Panc1 (cell line): ENCODE measurements around the gene CLCN7. TPM values are rescaled to one million over a fixed set of nuclear protein-coding genes. Genes with fewer than 3 reads are reported as not detected.

Experiments
- ATAC-seq: fragments of 200-7000 bp; cut with Tn5 transposase; 2 replicates; pipeline ENCODE4 v1.9.1; 2020; ENCODE audit warnings: mild to moderate bottlenecking, moderate library complexity
- BruUV-seq: library from RNA; stranded (reverse); fragments of 400-500 nt; replicated peaks from 2 replicates; lab custom pipeline; 2021; lab: Mats Ljungman, UMichigan
- CTCF ChIA-PET: fragments of 300-600 bp; sonication (Branson Sonifier 250); formaldehyde crosslinking; loops from one replicate; lab custom pipeline; 2022; ENCODE audit warnings: antibody characterized with exemption; lab: Charles Lee
- POLR2A ChIA-PET: fragments of 300-600 bp; sonication (Branson Sonifier 250); formaldehyde crosslinking; loops from one replicate; lab custom pipeline; 2022; ENCODE audit warnings: antibody characterized with exemption; lab: Charles Lee
- DNase-seq: peaks from one replicate; pipeline ENCODE4 v3.0.0-alpha.2; 2010; ENCODE audit warnings: low read depth, low spot score
- H3K27ac ChIP-seq: 2 replicates; pipeline ENCODE4 v1.5.1; 2011; ENCODE audit warnings: mild to moderate bottlenecking, low read length, inconsistent platforms
- H3K27me3 ChIP-seq: fragments of 200-500 bp; sonication (Bioruptor generic); 2 replicates; pipeline ENCODE4 v1.6.0; 2014; ENCODE audit warnings: low read length, inconsistent platforms; ENCODE audit not compliant: control insufficient read depth, insufficient read depth
- H3K36me3 ChIP-seq: fragments of 200-500 bp; sonication (Bioruptor generic); 2 replicates; pipeline ENCODE4 v1.5.1; 2014; ENCODE audit warnings: inconsistent platforms, mild to moderate bottlenecking, low read length, moderate library complexity; ENCODE audit not compliant: control insufficient read depth, insufficient read depth
- H3K4me1 ChIP-seq: 2 replicates; pipeline ENCODE4 v1.5.1; 2011; ENCODE audit warnings: inconsistent platforms, mild to moderate bottlenecking, low read length, moderate library complexity; ENCODE audit not compliant: control insufficient read depth, insufficient read depth
- H3K4me3 ChIP-seq, 2 experiments: 2 replicates each; pipeline ENCODE4 v1.5.1; 2011 to 2012; ENCODE audit warnings: low read depth in 2 of 2, low read length in 2 of 2, mild to moderate bottlenecking in 2 of 2, inconsistent platforms in 1 of 2, moderate library complexity in 1 of 2
- H3K9me3 ChIP-seq: fragments of 200-500 bp; sonication (Bioruptor generic); 2 replicates; pipeline ENCODE4 v1.5.1; 2014; ENCODE audit warnings: low read depth, mild to moderate bottlenecking, inconsistent platforms, low read length, moderate library complexity; ENCODE audit not compliant: control insufficient read depth, insufficient read depth
- CTCF ChIP-seq: fragments of 450-650 bp; IDR thresholded peaks from 2 replicates; pipeline ENCODE4 v1.5.1; 2017; ENCODE audit warnings: mild to moderate bottlenecking
- POLR2AphosphoS5 ChIP-seq: IDR thresholded peaks from 2 replicates; pipeline ENCODE4 v1.6.1; 2012; ENCODE audit warnings: mild to moderate bottlenecking, low read depth, low read length, moderate library complexity
- REST ChIP-seq, 2 experiments: IDR thresholded peaks; 2 replicates each; pipeline ENCODE4 v1.6.1; 2011 to 2012; ENCODE audit warnings: low read depth in 2 of 2, control low read depth in 1 of 2, low read length in 1 of 2, mild to moderate bottlenecking in 1 of 2, moderate library complexity in 1 of 2; ENCODE audit not compliant: insufficient read depth in 1 of 2
- SIN3A ChIP-seq: IDR thresholded peaks from 2 replicates; pipeline ENCODE4 v1.6.1; 2012; ENCODE audit warnings: low read depth, mild to moderate bottlenecking, low read length, moderate library complexity, borderline replicate concordance; ENCODE audit not compliant: insufficient read depth
- TCF7L2 ChIP-seq: IDR thresholded peaks from 2 replicates; pipeline ENCODE4 v1.6.1; 2011; ENCODE audit warnings: mild to moderate bottlenecking, low read depth, low read length, inconsistent platforms
- in situ Hi-C: cut with HindIII; loops from 2 replicates; pipeline ENCODE4 v1.10.0; 2016; ENCODE audit warnings: low sequenced_read_pairs, low pct_unique_long_range_greater_than_20kb
- intact Hi-C: fragments of 100-400 bp; cut with micrococcal nuclease; formaldehyde crosslinking; loops from one replicate; pipeline ENCODE4 v1.10.0; 2022; ENCODE audit not compliant: unreplicated experiment
- total RNA-seq: library from RNA; stranded (reverse); gene quantifications from one replicate; pipeline ENCODE4 v1.2.1, GENCODE V29; 2021; ENCODE audit not compliant: unreplicated experiment

Gene CLCN7
- total RNA-seq, 1 experiment from 2014 or later, result 179 TPM

GRCh38 chr16:1453316-1453715, 21.5 kb downstream of the CLCN7 start:
- ATAC-seq, result no peak

GRCh38 chr16:1452530-1452929, 22.3 kb downstream of the CLCN7 start:
- CTCF ChIA-PET, result no interaction called here

More at GRCh38 chr16:1453316-1453715, 21.5 kb downstream of the CLCN7 start:
- no peak for TF ChIP-seq REST (IDR thresholded peaks at IDR 0.05; ENCODE audit: insufficient read depth in 1 of 2, low read depth in 2 of 2, low read length in 1 of 2)
- no peak for TF ChIP-seq POLR2AphosphoS5
- no peak for TF ChIP-seq TCF7L2
- Histone ChIP-seq H3K9me3 (no peaks in the 10 kb centered on the region), H3K4me3 (no peak overlapping the region), H3K27ac (no peak overlapping the region), H3K4me1 (no peaks in the 10 kb centered on the region), H3K36me3 (no peaks in the 10 kb centered on the region; the same call in 1 of the 2 replicates), H3K27me3 (no peaks in the 10 kb centered on the region)
- in situ Hi-C loops (no loop called here), intact Hi-C loops (no loop called here)
- no peak for DNase-seq
- BruUV-seq, result no TSS peak
- POLR2A ChIA-PET, result no interaction called here
- CTCF ChIA-PET, result no interaction called here

More at GRCh38 chr16:1452530-1452929, 22.3 kb downstream of the CLCN7 start:
- Histone ChIP-seq H3K36me3 (no peaks in the 10 kb centered on the region; the same call in 1 of the 2 replicates), H3K4me3 (no peak overlapping the region), H3K27ac (no peak overlapping the region), H3K9me3 (no peaks in the 10 kb centered on the region), H3K4me1 (no peaks in the 10 kb centered on the region), H3K27me3 (no peaks in the 10 kb centered on the region)
- in situ Hi-C loops, result no loop called here
- intact Hi-C loops, result no loop called here
- POLR2A ChIA-PET, result no interaction called here
- no peak for TF ChIP-seq SIN3A
- TF ChIP-seq CTCF, result no peak
- no peak for TF ChIP-seq TCF7L2
- no peak for TF ChIP-seq REST (IDR thresholded peaks at IDR 0.05; ENCODE audit: insufficient read depth in 1 of 2, low read depth in 2 of 2, low read length in 1 of 2)
- TF ChIP-seq POLR2AphosphoS5, result no peak
- ATAC-seq, result no peak
- DNase-seq, result no peak
- BruUV-seq, result no TSS peak
